ENCODE results near the gene ERCC4. TPM values are rescaled to one million over a fixed set of nuclear protein-coding genes. Genes with fewer than 3 reads are reported as not detected.

Gene ERCC4
- polyA plus RNA-seq, 1 of the 3 experiments (the other 2 are of a cell fraction) = 1.8 TPM

DNA sequence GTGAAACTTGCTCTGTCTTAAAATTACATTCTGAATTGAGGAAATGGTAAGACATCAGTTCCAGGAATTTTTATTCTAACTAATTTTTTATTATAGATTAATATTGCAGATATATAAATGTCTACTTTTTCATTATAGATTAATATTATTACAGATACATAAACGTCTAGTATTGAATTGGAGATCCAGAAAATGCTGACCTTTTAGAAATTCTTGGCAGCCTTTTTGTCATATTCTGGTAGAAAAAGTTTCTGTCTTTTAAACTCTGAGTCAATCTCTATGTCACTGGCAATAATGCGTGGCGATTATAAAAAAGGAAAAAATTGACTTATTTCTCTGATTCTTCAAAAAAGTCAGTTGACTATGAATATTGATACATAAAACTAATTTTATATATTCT is 8.7 kb downstream of the ERCC4 start:
- no peak overlapping the region for H3K4me3 ChIP-seq (ENCODE audit: low read depth in 2 of 2, low read length in 1 of 2)
- peaks cover 0 to 4% of the 10 kb centered on the region in 2 experiments; a peak in 2 of 4 replicates for H3K4me1 ChIP-seq (ENCODE audit: control insufficient read depth in 1 of 2, insufficient read depth in 2 of 2, low read depth in 1 of 2, low read length in 1 of 2)
- no peak overlapping the region for H2AFZ ChIP-seq (ENCODE audit: low read depth)
- H3K36me3 ChIP-seq (replicated peaks in 1 of 2; ENCODE audit: control insufficient read depth in 1 of 2, insufficient read depth in 2 of 2, low read length in 1 of 2) = peaks cover 38 to 66% of the 10 kb centered on the region in 2 experiments
- H4K20me1 ChIP-seq (ENCODE audit: insufficient read depth) = no peaks in the 10 kb centered on the region
- no peak overlapping the region for H3K27ac ChIP-seq (ENCODE audit: low read depth in 2 of 2, low read length in 1 of 2)
- DNase-seq = no peak
- peaks cover 4% of the 10 kb centered on the region for H3F3A ChIP-seq (replicated peaks; ENCODE audit: insufficient read depth)
- POLR2A ChIA-PET = no interaction called here
- H3K9ac ChIP-seq = no peak overlapping the region
- no peaks in the 10 kb centered on the region for H3K27me3 ChIP-seq (ENCODE audit: insufficient read depth)
- TF ChIP-seq EZH2phosphoT487 (IDR thresholded peaks at IDR 0.05; ENCODE audit: borderline replicate concordance, low read depth) (no peak), TAF1 (IDR thresholded peaks at IDR 0.05; ENCODE audit: borderline replicate concordance, low read depth, low read length) (no peak), CTCF (IDR thresholded peaks at IDR 0.05) (no peak), TCF12 (IDR thresholded peaks at IDR 0.05) (no peak), FOSL2 (IDR thresholded peaks at IDR 0.05; ENCODE audit: borderline replicate concordance, low read depth) (no peak), CHD2 (IDR thresholded peaks at IDR 0.05; ENCODE audit: low read length, partially characterized antibody) (no peak), RFX5 (IDR thresholded peaks at IDR 0.05; ENCODE audit: low read length) (no peak), SIN3A (IDR thresholded peaks at IDR 0.05; ENCODE audit: borderline replicate concordance, low read depth, low read length) (no peak), ZBTB33 (IDR thresholded peaks at IDR 0.05; ENCODE audit: borderline replicate concordance, low read depth) (no peak), GABPA (IDR thresholded peaks at IDR 0.05; ENCODE audit: low read depth) (no peak), ELF1 (IDR thresholded peaks at IDR 0.05) (no peak), USF2 (IDR thresholded peaks at IDR 0.05; ENCODE audit: borderline replicate concordance, low read depth, low read length) (no peak), POLR2AphosphoS5 (IDR thresholded peaks at IDR 0.05; ENCODE audit: low read depth, low read length) (no peak), SMC3 (IDR thresholded peaks at IDR 0.05; ENCODE audit: low read depth, low read length) (no peak), NRF1 (IDR thresholded peaks at IDR 0.05; ENCODE audit: low read depth, low read length) (no peak)
- TF ChIP-seq, protein P1, sequence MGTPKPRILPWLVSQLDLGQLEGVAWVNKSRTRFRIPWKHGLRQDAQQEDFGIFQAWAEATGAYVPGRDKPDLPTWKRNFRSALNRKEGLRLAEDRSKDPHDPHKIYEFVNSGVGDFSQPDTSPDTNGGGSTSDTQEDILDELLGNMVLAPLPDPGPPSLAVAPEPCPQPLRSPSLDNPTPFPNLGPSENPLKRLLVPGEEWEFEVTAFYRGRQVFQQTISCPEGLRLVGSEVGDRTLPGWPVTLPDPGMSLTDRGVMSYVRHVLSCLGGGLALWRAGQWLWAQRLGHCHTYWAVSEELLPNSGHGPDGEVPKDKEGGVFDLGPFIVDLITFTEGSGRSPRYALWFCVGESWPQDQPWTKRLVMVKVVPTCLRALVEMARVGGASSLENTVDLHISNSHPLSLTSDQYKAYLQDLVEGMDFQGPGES (IDR thresholded peaks at IDR 0.05; ENCODE audit: low read depth, low read length) = no peak
- TF ChIP-seq, protein P2, sequence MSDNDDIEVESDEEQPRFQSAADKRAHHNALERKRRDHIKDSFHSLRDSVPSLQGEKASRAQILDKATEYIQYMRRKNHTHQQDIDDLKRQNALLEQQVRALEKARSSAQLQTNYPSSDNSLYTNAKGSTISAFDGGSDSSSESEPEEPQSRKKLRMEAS (IDR thresholded peaks at IDR 0.05; ENCODE audit: low read depth) = no peak
- 0 out of 2 replicates have a peak, but pooled peaks cover 3% of the 10 kb centered on the region for H3K79me2 ChIP-seq (ENCODE audit: insufficient read depth)
- no peaks in the 10 kb centered on the region for H3K9me2 ChIP-seq
- WGBS (ENCODE audit: low lambda C conversion rate) = 93% methylated on average over 3 of the region's 3 CpGs
- H3K9me3 ChIP-seq = no peaks in the 10 kb centered on the region
- CTCF ChIA-PET = no interaction called here
- H3K4me2 ChIP-seq = no peak overlapping the region

All from SK-N-SH (cell line).